Aorta (tissue), 5 donors: ENCODE data around the gene TRIP13. TPM values are rescaled to one million over a fixed set of nuclear protein-coding genes. Genes with fewer than 3 reads are reported as not detected.
"Not testable (repeated sequence)": the region's sequence is repeated elsewhere in the genome, so short reads cannot be mapped to it uniquely, and the experiment has no call there.

Experiments used
- ATAC-seq: fragments of 200-7000 bp; cut with Tn5 transposase; one replicate; pipeline ENCODE4 v1.9.1; 2022; ENCODE audit warnings: moderate library complexity; ENCODE audit not compliant: low FRiP score
- DNase-seq, 2 donors: peaks; one replicate each; pipeline ENCODE4 v3.0.0-alpha.2; 2020
- H3K27ac ChIP-seq, 2 donors: one replicate each; pipeline ENCODE4 v1.5.1; 2013; ENCODE audit warnings: low read length in 2 of 2, mild to moderate bottlenecking in 2 of 2, moderate library complexity in 2 of 2, control low read depth in 1 of 2, inconsistent platforms in 1 of 2, low read depth in 1 of 2
- H3K27me3 ChIP-seq, 2 donors: one replicate each; pipeline ENCODE4 v1.6.1; 2013; ENCODE audit warnings: control low read depth in 1 of 2, low read length in 1 of 2, mild to moderate bottlenecking in 1 of 2, moderate library complexity in 1 of 2; ENCODE audit not compliant: insufficient read depth in 2 of 2, control insufficient read depth in 1 of 2
- H3K36me3 ChIP-seq, 2 donors: one replicate each; pipeline ENCODE4 v1.6.1; 2013; ENCODE audit warnings: control low read depth in 1 of 2, low read length in 1 of 2, mild to moderate bottlenecking in 1 of 2; ENCODE audit not compliant: insufficient read depth in 2 of 2, control insufficient read depth in 1 of 2
- H3K4me1 ChIP-seq, 2 donors: one replicate each; pipeline ENCODE4 v1.6.1; 2013; ENCODE audit warnings: low read length in 2 of 2, control low read depth in 1 of 2, mild to moderate bottlenecking in 1 of 2, moderate library complexity in 1 of 2; ENCODE audit not compliant: insufficient read depth in 2 of 2, control insufficient read depth in 1 of 2
- H3K4me3 ChIP-seq, 2 donors: one replicate each; pipeline ENCODE4 v1.5.1; 2013; ENCODE audit warnings: low read length in 2 of 2, control low read depth in 1 of 2, mild to moderate bottlenecking in 1 of 2
- H3K9me3 ChIP-seq: one replicate; pipeline ENCODE4 v1.6.1; 2013; ENCODE audit warnings: mild to moderate bottlenecking, low read length; ENCODE audit not compliant: control insufficient read depth
- WGBS, 2 donors: extraction: QIAGEN DNeasy Blood & Tissue Kit; methylation state at CpG; one replicate each; pipeline ENCODE4 v1.1.7; 2013; 5-methylcytosine and 5-hydroxymethylcytosine counted together
- intact Hi-C, 2 donors: fragments of 100-400 bp; cut with DNase I; formaldehyde crosslinking; loops; one replicate each; pipeline versions ENCODE4 v1.14.2 to v1.15.0; 2022
- polyA plus RNA-seq, 2 donors: library from polyadenylated mRNA; stranded (reverse); fragments of 200-250 nt; gene quantifications; one replicate each; pipeline ENCODE4 v1.2.3, GENCODE V29; 2013
- total RNA-seq, 2 donors: library from RNA; stranded (reverse); fragmentation: NEBNext Ultra II Directional; extraction: Animal tissue kit (Norgen Biotek cat#: 25700); gene quantifications; one replicate each; pipeline ENCODE4 v1.2.1, GENCODE V29; 2021
- donor health status: healthy with polysubstance abuse.
- donor health status: Bipolar disorder and iron deficiency.
- donor health status: DM: no; HTN: no; CAD: no.
- donor health status: DM: no; HTN: no; CAD: no.
- donor health status: DM: yes; HTN: yes; CAD: no.

The TRIP13 gene
- total and polyA plus RNA-seq, 4 donors, result 0.28 to 1.3 (median 1.0) TPM

DNA sequence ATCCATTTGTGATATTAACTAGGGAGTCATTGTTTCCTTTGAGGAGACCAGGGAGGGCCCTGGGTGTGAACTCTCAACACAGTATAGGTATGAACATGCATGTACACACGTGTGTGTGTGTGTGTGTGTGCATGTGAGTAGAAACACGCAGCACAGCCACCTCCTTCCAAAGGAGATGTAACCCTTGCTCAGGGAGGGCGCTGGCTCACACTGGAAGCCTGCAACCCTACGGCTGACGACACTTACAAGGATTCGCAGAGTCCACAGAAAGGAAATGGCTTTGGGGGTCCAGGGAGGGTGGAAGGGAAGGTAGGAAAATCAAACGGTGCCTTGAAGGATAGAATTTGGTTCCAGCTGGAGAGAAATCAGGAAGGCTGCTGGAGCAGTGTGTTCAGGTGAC, 21.9 kb downstream of the TRIP13 start:
- intact Hi-C loops, result no loop called here
- no peak for DNase-seq
- WGBS, 2 donors, result 91 to 93% methylated on average over 7 of the region's 7 CpGs

GRCh38 chr5:915346-915745, 22.7 kb downstream of the TRIP13 start:
- H3K27me3 ChIP-seq, DNase-seq, H3K9me3 ChIP-seq, H3K27ac ChIP-seq, ATAC-seq, intact Hi-C loops, H3K4me3 ChIP-seq, H3K36me3 ChIP-seq, H3K4me1 ChIP-seq: not testable (repeated sequence)
- WGBS, 2 donors, result 97 to 100% methylated on average over 9 to 12 of the region's 12 CpGs

More for the DNA sequence above, 21.9 kb downstream of the TRIP13 start:
- Histone ChIP-seq H3K36me3 (no peaks in the 10 kb centered on the region), H3K9me3 (peaks cover 1% of the 10 kb centered on the region), H3K27ac (no peak overlapping the region), H3K4me1 (no peaks in the 10 kb centered on the region), H3K4me3 (no peak overlapping the region), H3K27me3 (no peaks in the 10 kb centered on the region)
- ATAC-seq, result no peak

DNA sequence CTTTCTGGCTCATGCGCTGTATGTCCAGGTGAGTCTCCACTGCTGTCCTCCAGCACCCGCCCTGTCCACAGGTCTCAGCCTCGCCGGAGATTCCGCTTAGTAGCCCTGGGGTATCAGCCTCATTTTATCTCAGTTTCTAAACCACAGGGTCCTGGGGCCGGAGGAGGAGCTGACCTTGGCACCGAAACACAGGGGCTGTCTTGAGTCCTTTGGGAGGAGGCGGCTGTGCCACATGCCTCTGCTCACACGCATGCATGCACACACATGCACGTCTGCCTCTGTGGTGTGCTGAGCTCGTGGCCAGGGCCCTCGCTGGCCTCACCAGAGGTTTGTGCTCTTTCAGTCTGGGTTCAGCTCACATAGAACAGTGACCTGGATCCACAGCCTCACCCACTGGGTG, 23.3 kb downstream of the TRIP13 start:
- no peak for ATAC-seq
- 95 to 96% methylated on average over 12 of the region's 12 CpGs for WGBS, 2 donors
- Histone ChIP-seq H3K27me3 (no peaks in the 10 kb centered on the region), H3K9me3 (peaks cover 1% of the 10 kb centered on the region), H3K36me3 (no peaks in the 10 kb centered on the region), H3K4me1 (no peaks in the 10 kb centered on the region), H3K27ac (no peak overlapping the region), H3K4me3 (no peak overlapping the region)
- DNase-seq, result no peak
- intact Hi-C loops, result no loop called here

DNA sequence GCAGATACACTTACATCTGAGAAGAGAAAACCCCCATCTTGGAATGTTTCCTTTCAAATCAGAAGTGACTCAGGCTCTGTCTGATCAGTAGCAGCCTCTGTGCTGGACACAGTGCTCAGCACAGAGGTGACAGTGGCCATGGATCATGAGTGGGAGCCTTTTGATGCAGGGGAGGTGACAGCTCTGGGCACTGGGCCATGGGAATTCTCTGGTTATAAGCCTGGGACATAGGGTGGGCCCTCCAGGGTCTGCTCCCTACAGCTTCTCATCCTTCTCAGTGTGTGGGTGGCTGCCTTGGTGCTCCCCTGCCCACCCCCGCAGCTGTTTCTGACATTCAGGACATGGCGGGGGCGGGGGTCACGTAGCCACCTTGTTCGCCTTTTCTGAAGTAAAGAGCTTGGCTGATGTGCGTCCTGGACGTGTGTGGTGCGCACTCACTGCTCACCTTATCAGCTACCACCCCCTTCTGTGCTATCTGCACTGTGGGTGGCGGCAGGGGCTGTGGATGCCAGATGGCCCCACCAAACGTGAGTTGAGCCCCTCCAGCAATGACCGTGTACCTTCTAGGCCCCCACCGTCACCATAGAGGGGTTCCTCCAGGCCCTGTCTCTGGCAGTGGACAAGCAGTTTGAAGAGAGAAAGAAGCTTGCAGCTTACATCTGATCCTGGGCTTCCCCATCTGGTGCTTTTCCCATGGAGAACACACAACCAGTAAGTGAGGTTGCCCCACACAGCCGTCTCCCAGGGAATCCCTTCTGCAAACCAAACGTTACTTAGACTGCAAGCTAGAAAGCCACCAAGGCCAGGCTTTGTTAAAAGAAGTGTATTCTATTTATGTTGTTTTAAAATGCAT, 24.0 kb downstream of the TRIP13 start:
- no peak for ATAC-seq
- Histone ChIP-seq H3K36me3 (no peaks in the 10 kb centered on the region), H3K4me1 (no peaks in the 10 kb centered on the region), H3K9me3 (peaks cover 1% of the 10 kb centered on the region), H3K27ac (no peak overlapping the region), H3K27me3 (no peaks in the 10 kb centered on the region), H3K4me3 (no peak overlapping the region)
- intact Hi-C loops, result no loop called here
- WGBS, 2 donors, result 85 to 91% methylated on average over 14 of the region's 14 CpGs
- no peak for DNase-seq

DNA sequence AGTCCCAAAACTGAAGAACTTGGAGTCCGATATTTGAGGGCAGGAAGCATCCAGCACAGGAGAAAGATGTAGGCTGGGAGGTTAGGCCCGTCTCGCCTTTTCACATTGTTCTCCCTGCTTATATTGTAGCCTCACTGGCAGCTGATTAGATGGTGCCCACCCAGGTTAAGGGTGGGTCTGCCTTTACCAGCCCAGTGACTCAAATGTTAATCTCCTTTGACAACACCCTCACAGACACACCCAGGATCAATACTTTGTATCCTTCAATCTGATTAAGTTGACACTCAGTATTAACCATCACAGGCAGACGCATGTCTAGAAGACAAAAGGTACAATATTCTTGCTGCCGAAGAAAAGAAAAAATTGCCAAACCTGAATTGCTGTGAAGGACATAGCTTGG, 26.0 kb downstream of the TRIP13 start:
- intact Hi-C loops, DNase-seq, H3K36me3 ChIP-seq, H3K4me1 ChIP-seq, H3K27ac ChIP-seq, H3K9me3 ChIP-seq, H3K27me3 ChIP-seq, ATAC-seq, H3K4me3 ChIP-seq: not testable (repeated sequence)
- 98 to 99% methylated on average over 5 of the region's 5 CpGs for WGBS, 2 donors

DNA sequence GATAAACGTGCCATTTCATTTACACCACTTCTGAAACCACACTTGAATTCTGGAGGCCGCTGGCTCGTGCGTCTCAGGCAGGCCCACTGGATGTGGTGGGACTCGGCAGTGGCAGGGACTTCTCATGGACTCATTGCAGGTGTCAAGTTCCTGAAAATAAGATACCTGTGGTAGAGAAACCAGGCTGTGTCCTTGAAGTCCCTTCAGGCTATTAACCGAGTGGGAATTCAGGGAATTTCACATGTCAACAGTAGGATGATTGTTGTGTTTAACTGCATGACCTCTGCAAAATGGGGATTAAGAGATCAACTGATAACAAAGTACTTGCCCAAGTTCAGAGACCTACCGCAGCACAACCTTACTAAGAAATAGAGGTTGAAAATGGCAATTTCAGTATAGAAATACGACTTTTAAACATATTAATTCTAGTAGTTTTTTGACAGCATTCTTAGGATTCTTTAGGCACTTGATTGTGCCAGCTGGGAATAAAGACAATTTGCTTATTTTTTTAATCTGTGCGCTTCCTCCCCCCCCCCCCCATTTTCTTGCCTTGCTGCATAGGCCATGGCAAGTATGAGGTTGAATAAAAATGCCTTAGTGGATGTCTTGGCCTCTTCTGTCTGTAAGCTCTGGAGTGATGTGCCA, 26.8 kb downstream of the TRIP13 start:
- H3K27me3 ChIP-seq, result no peaks in the 10 kb centered on the region

DNA sequence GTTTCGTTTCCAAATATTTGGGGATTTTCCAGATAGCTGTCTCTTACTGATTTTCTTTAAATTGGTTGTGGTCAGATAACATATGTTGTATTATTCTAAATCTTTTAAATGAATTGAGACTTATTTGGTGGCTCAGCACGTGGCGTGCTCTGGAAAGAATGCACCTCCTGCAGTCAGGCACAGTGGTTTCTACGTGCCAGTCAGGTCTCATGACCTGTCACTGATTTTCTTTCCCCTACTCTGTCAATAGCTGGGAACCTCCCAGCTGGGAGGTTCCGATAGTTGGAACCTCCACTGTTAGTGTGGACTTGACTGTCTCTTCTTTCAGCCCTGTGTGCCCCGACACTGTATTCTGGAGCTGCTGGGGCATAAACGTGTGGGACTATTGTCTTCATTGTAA, 27.6 kb downstream of the TRIP13 start:
- ATAC-seq (no peak), DNase-seq (no peak)
- intact Hi-C loops, result no loop called here
- no peak overlapping the region for H3K27ac ChIP-seq
- 92 to 93% methylated on average over 7 of the region's 7 CpGs for WGBS, 2 donors
- no peaks in the 10 kb centered on the region for H3K4me1 ChIP-seq
- H3K27me3 ChIP-seq, result no peaks in the 10 kb centered on the region
- peaks cover 1% of the 10 kb centered on the region for H3K9me3 ChIP-seq
- no peak overlapping the region for H3K4me3 ChIP-seq
- H3K36me3 ChIP-seq, result no peaks in the 10 kb centered on the region

More for the DNA sequence above, 26.8 kb downstream of the TRIP13 start:
- Histone ChIP-seq H3K36me3 (no peaks in the 10 kb centered on the region), H3K4me3 (no peak overlapping the region), H3K4me1 (no peaks in the 10 kb centered on the region), H3K9me3 (peaks cover 1% of the 10 kb centered on the region), H3K27ac (no peak overlapping the region)
- intact Hi-C loops, result no loop called here
- DNase-seq (no peak), ATAC-seq (no peak)
- WGBS, 2 donors, result 87 to 89% methylated on average over 9 of the region's 9 CpGs

DNA sequence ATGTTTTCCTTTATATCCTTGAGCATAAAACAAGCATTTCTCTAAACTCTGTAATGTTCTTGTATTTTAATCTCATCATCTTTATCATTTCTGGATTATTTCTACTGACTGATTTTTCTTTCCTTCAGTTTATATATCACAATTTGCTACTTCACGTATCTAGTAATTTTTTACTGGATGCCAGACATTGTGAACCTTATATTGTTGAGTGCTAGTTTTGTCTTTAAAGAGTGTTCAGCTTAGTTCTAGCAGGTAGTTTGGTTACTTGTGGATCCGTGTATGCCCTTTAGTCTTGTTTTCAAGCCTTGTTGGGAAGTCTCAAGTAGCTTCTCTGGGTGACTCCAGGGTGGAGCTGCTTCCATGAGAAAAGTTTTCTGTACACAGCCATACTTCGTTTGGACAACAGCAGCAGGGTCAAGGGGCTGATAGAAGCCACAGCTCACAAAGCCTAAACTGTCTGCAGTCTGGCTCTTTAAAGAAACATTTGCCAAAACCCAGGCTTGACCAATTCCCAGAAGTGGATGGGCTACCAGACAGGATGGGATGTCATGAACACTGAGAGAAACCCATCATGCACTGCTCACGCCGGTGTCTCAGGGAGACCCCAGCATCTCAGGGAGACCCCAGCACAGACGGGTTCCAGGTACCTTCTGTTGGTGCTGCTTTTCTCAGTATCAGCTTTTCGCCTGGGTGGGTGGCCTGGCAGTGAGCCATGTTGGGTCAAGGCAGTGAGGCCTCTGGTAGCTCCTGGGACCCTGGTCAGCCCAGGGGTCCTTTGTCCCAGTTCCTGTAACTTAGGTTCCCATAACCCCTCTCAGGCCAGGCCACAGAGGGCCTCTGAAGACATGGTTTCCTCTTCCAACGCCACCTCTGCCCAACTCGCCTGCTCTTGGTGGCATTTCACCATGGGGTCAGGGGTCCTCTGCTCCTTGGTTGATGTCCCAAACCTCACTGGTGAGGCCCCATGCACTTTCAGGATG, 29.1 kb downstream of the TRIP13 start:
- Histone ChIP-seq H3K4me3 (no peak overlapping the region), H3K36me3 (no peaks in the 10 kb centered on the region), H3K9me3 (peaks cover 1% of the 10 kb centered on the region), H3K27me3 (no peaks in the 10 kb centered on the region), H3K27ac (no peak overlapping the region), H3K4me1 (no peaks in the 10 kb centered on the region)
- intact Hi-C loops, result no loop called here
- ATAC-seq (no peak), DNase-seq (no peak)
- 95 to 96% methylated on average over 9 of the region's 9 CpGs for WGBS, 2 donors
